ENCODE data around the gene C14orf93. TPM values are rescaled to one million over a fixed set of nuclear protein-coding genes. Genes with fewer than 3 reads are reported as not detected.

C14orf93 gene
- total and polyA plus RNA-seq, 9 of the 15 experiments (the other 6 are each of a cell fraction or from before 2014, with no cell fraction given): 2.2 to 22.4 (median 16.1) TPM

DNA sequence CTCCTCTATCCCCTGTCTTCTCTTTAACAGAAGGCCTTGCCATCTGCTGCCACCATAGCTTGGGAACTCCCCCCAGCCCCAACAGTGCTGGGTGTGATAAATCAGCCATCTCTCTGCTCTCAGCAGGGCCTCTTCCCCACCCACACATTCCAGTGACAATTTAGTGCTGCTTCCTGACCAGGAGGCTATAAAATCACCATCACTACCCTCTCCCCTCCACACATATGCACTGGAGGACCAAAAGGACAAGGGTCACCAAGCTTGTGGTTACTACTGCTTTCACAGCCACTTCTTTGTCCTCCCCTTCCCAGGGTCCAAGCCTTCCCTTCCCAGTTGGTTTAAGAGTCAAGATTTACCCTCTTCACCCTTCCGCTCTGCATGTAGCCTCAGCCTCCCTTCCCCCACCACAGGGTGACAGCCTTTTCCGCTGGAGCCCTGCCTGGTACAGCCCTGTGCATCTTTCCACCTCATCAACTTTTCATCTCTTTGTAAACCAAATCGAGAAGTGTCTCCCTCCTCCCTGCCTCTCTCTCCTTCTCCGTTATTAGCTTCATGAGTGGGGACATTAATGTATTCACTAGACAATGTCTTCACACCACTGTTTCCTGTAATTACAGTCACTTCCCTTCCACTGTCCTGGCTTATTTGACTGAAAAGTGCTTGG, 15.3 kb upstream of the C14orf93 start (continued):
- TF ChIP-seq, protein P1, sequence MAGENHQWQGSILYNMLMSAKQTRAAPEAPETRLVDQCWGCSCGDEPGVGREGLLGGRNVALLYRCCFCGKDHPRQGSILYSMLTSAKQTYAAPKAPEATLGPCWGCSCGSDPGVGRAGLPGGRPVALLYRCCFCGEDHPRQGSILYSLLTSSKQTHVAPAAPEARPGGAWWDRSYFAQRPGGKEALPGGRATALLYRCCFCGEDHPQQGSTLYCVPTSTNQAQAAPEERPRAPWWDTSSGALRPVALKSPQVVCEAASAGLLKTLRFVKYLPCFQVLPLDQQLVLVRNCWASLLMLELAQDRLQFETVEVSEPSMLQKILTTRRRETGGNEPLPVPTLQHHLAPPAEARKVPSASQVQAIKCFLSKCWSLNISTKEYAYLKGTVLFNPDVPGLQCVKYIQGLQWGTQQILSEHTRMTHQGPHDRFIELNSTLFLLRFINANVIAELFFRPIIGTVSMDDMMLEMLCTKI (IDR thresholded peaks at IDR 0.05; ENCODE audit: partially characterized antibody): no peak
- TF ChIP-seq, protein P2, sequence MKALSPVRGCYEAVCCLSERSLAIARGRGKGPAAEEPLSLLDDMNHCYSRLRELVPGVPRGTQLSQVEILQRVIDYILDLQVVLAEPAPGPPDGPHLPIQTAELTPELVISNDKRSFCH (CRISPR knock-in tag; IDR thresholded peaks at IDR 0.05): no peak
- TF ChIP-seq, protein P2 (tag; IDR thresholded peaks at IDR 0.05): no peak
- TF ChIP-seq NFIC (IDR thresholded peaks at IDR 0.05) (no peak), FUS (optimal IDR thresholded peaks at IDR 0.05; ENCODE audit: low read depth, low read length) (no peak), KAT7 (CRISPR knock-in tag; IDR thresholded peaks at IDR 0.05; ENCODE audit: borderline replicate concordance) (no peak), PHF20 (IDR thresholded peaks at IDR 0.05; ENCODE audit: partially characterized antibody) (no peak), ZNF217 (CRISPR knock-in tag; IDR thresholded peaks at IDR 0.05) (no peak), MEIS2 (IDR thresholded peaks at IDR 0.05; ENCODE audit: partially characterized antibody) (no peak), MED1 (CRISPR knock-in tag; IDR thresholded peaks at IDR 0.05; ENCODE audit: borderline replicate concordance) (no peak), CHD4 (IDR thresholded peaks at IDR 0.05; ENCODE audit: insufficient read depth, insufficient replicate concordance, low read depth, low read length, poor library complexity, severe bottlenecking) (no peak), CBFA2T3 (IDR thresholded peaks at IDR 0.05) (peak; percentile 45; the same call in 1 of the 2 replicates), SRF (CRISPR knock-in tag; IDR thresholded peaks at IDR 0.05) (no peak), ZNF778 (CRISPR knock-in tag; IDR thresholded peaks at IDR 0.05) (no peak), BRCA1 (IDR thresholded peaks at IDR 0.05) (no peak), BRCA1 (CRISPR knock-in tag; IDR thresholded peaks at IDR 0.05) (no peak), NRF1 (conservative IDR thresholded peaks at IDR 0.05 in 1 of 2, IDR thresholded peaks at IDR 0.05 in 1 of 2) (no peak), MCM7 (IDR thresholded peaks at IDR 0.05) (no peak), POLR2A (conservative IDR thresholded peaks at IDR 0.05) (peak; percentile 68), TGIF2 (CRISPR knock-in tag; IDR thresholded peaks at IDR 0.05) (no peak), ZNF143 (CRISPR knock-in tag; IDR thresholded peaks at IDR 0.05) (no peak), TBL1XR1 (IDR thresholded peaks at IDR 0.05; ENCODE audit: low read length in 2 of 2) (no peak), ZSCAN29 (IDR thresholded peaks at IDR 0.05) (no peak)
- TF ChIP-seq, protein P3, sequence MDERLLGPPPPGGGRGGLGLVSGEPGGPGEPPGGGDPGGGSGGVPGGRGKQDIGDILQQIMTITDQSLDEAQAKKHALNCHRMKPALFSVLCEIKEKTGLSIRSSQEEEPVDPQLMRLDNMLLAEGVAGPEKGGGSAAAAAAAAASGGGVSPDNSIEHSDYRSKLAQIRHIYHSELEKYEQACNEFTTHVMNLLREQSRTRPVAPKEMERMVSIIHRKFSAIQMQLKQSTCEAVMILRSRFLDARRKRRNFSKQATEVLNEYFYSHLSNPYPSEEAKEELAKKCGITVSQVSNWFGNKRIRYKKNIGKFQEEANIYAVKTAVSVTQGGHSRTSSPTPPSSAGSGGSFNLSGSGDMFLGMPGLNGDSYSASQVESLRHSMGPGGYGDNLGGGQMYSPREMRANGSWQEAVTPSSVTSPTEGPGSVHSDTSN (CRISPR knock-in tag; IDR thresholded peaks at IDR 0.05; ENCODE audit: low read depth): no peak
- TF ChIP-seq, protein P3 (tag; conservative IDR thresholded peaks at IDR 0.05; ENCODE audit: low read depth): peak; percentile 21; the same call in 1 of the 2 replicates
- TF ChIP-seq, protein P4, sequence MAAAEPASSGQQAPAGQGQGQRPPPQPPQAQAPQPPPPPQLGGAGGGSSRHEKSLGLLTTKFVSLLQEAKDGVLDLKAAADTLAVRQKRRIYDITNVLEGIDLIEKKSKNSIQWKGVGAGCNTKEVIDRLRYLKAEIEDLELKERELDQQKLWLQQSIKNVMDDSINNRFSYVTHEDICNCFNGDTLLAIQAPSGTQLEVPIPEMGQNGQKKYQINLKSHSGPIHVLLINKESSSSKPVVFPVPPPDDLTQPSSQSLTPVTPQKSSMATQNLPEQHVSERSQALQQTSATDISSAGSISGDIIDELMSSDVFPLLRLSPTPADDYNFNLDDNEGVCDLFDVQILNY (CRISPR knock-in tag; IDR thresholded peaks at IDR 0.05): no peak
